OCI-LY1 (cell line): Measurements from ENCODE around the gene CACFD1.
"Not testable (repeated sequence)": the region's sequence is repeated elsewhere in the genome, so short reads cannot be mapped to it uniquely, and the experiment has no call there.

Experiments used
- CTCF ChIP-seq: fragments of 200-600 bp; sonication (generic), shearing (Covaris generic); IDR thresholded peaks from 2 replicates; pipeline ENCODE4 v1.5.1; 2017; ENCODE audit warnings: mild to moderate bottlenecking, antibody characterized with exemption, low read length, moderate library complexity, mixed read lengths
- EZH2 ChIP-seq: fragments of 200-600 bp; sonication (generic), shearing (Covaris generic); IDR thresholded peaks from 2 replicates; pipeline ENCODE4 v1.8.0; 2017; ENCODE audit warnings: borderline replicate concordance, mixed run types, mild to moderate bottlenecking, antibody characterized with exemption, low read length, moderate library complexity, mixed read lengths

- TF ChIP-seq CTCF, EZH2: not testable (repeated sequence)
These were observed 7.9 kb upstream of the CACFD1 start for GRCh38 chr9:133451865-133452264.
